H1 (cell line): ENCODE results near the gene ARHGEF6. TPM values are rescaled to one million over a fixed set of nuclear protein-coding genes. Genes with fewer than 3 reads are reported as not detected.

ENCODE experiments used
- CTCF ChIA-PET: fragments of 300-600 bp; sonication (Branson Sonifier 250); formaldehyde crosslinking; loops from one replicate; lab custom pipeline; 2021; ENCODE audit not compliant: partially characterized antibody; lab: Charles Lee
- POLR2A ChIA-PET: fragments of 300-600 bp; sonication (Branson Sonifier 250); formaldehyde crosslinking; loops from one replicate; lab custom pipeline; 2021; ENCODE audit warnings: inconsistent platforms; ENCODE audit not compliant: partially characterized antibody; lab: Charles Lee
- DNase-seq, 2 experiments: peaks; one replicate each; pipeline versions ENCODE4 v3.0.0 to v3.0.0-alpha.2; 2010 to 2022; ENCODE audit warnings: low spot score in 2 of 2, low read depth in 1 of 2, mixed read lengths in 1 of 2
- FAIRE-seq: peaks from 2 replicates; lab custom pipeline; 2011; peaks lifted over from hg19 to GRCh38; lab: Jason Lieb, UNC
- H2AFZ ChIP-seq: 2 replicates; pipeline ENCODE4 v1.8.1; 2012; ENCODE audit warnings: low read length, inconsistent platforms
- H2AK5ac ChIP-seq: 2 replicates; pipeline ENCODE4 v1.6.1; 2013; ENCODE audit warnings: low read depth, low read length
- H2BK120ac ChIP-seq: replicated peaks from 2 replicates; pipeline ENCODE3; 2013; ENCODE audit warnings: low read depth, low read length, inconsistent platforms
- H2BK12ac ChIP-seq: 2 replicates; pipeline ENCODE4 v1.6.1; 2013; ENCODE audit warnings: low read depth, low read length
- H2BK15ac ChIP-seq: 2 replicates; pipeline ENCODE4 v1.6.1; 2013; ENCODE audit warnings: low read length
- H2BK20ac ChIP-seq: 2 replicates; pipeline ENCODE4 v1.6.1; 2013; ENCODE audit warnings: low read length
- H2BK5ac ChIP-seq: 2 replicates; pipeline ENCODE4 v1.6.1; 2013; ENCODE audit warnings: low read depth, low read length
- H3K14ac ChIP-seq: 2 replicates; pipeline ENCODE4 v1.6.1; 2013; ENCODE audit warnings: inconsistent platforms; ENCODE audit not compliant: insufficient read length
- H3K18ac ChIP-seq: 2 replicates; pipeline ENCODE4 v1.6.1; 2013; ENCODE audit warnings: low read length; ENCODE audit errors: extremely low read depth
- H3K23ac ChIP-seq: 2 replicates; pipeline ENCODE4 v1.6.1; 2013; ENCODE audit warnings: inconsistent platforms; ENCODE audit not compliant: insufficient read length
- H3K23me2 ChIP-seq: 2 replicates; pipeline ENCODE4 v1.6.1; 2013; ENCODE audit warnings: low read depth, low read length
- H3K27ac ChIP-seq: 2 replicates; pipeline ENCODE4 v1.6.1; 2011; ENCODE audit warnings: low read depth, low read length, inconsistent platforms
- H3K27me3 ChIP-seq, 4 experiments: replicated peaks in 1 of 4; 1 replicate in 1 of 4; 2 replicates in 3 of 4; pipeline versions ENCODE4 v1.6.1 to v1.8.1; 2011 to 2013; ENCODE audit warnings: low read length in 3 of 4, mild to moderate bottlenecking in 3 of 4, inconsistent platforms in 2 of 4, mixed read lengths in 2 of 4, moderate library complexity in 1 of 4; ENCODE audit not compliant: control insufficient read depth in 3 of 4, insufficient read depth in 3 of 4; ENCODE audit errors: extremely low read depth in 1 of 4
- H3K36me3 ChIP-seq, 4 experiments: 2 replicates each; pipeline versions ENCODE4 v1.6.1 to v1.8.1; 2011 to 2013; ENCODE audit warnings: mild to moderate bottlenecking in 4 of 4, low read length in 3 of 4, moderate library complexity in 2 of 4, control low read depth in 1 of 4, inconsistent platforms in 1 of 4; ENCODE audit not compliant: insufficient read depth in 4 of 4, control insufficient read depth in 2 of 4
- H3K4ac ChIP-seq: replicated peaks from 2 replicates; pipeline ENCODE3; 2013; ENCODE audit warnings: low read length, low read depth, mixed read lengths, inconsistent platforms; ENCODE audit not compliant: insufficient read length
- H3K4me1 ChIP-seq, 4 experiments: replicated peaks in 1 of 4; 1 replicate in 1 of 4; 2 replicates in 3 of 4; pipeline versions ENCODE4 v1.6.1 to v1.8.1; 2011 to 2013; ENCODE audit warnings: low read length in 3 of 4, inconsistent platforms in 2 of 4, mixed read lengths in 1 of 4; ENCODE audit not compliant: insufficient read depth in 4 of 4, control insufficient read depth in 3 of 4
- H3K4me2 ChIP-seq, 2 experiments: 2 replicates each; pipeline versions ENCODE4 v1.6.1 to v1.8.1; 2011 to 2013; ENCODE audit warnings: low read depth in 2 of 2, low read length in 2 of 2, control low read depth in 1 of 2, inconsistent platforms in 1 of 2, mild to moderate bottlenecking in 1 of 2; ENCODE audit not compliant: insufficient read depth in 1 of 2
- H3K4me3 ChIP-seq, 4 experiments: fragments of 200-600, 300-600 bp in 1 of 4; sonication (generic), shearing (Covaris generic), sonication (Bioruptor Twin) in 1 of 4; 2 replicates each; pipeline versions ENCODE4 v1.5.1 to v1.8.1; 2011 to 2016; ENCODE audit warnings: low read length in 4 of 4, low read depth in 3 of 4, control low read depth in 2 of 4, inconsistent platforms in 2 of 4, mild to moderate bottlenecking in 2 of 4, mixed read lengths in 1 of 4, moderate library complexity in 1 of 4; ENCODE audit not compliant: insufficient read depth in 2 of 4; ENCODE audit errors: extremely low read depth in 1 of 4
- H3K56ac ChIP-seq: replicated peaks from 2 replicates; pipeline ENCODE3; 2013; ENCODE audit warnings: low read depth, mild to moderate bottlenecking, mixed read lengths, low read length, inconsistent platforms; ENCODE audit not compliant: insufficient read length
- H3K79me1 ChIP-seq: 2 replicates; pipeline ENCODE4 v1.6.1; 2013; ENCODE audit warnings: low read depth, low read length, control low read depth
- H3K79me2 ChIP-seq, 2 experiments: 2 replicates each; pipeline versions ENCODE4 v1.6.1 to v1.8.1; 2012 to 2013; ENCODE audit warnings: low read length in 2 of 2, mild to moderate bottlenecking in 2 of 2, inconsistent platforms in 1 of 2; ENCODE audit not compliant: insufficient read depth in 2 of 2, control insufficient read depth in 1 of 2
- H3K9ac ChIP-seq, 4 experiments: replicated peaks in 1 of 4; 1 replicate in 1 of 4; 2 replicates in 3 of 4; pipeline versions ENCODE4 v1.6.1 to v1.8.1; 2011 to 2013; ENCODE audit warnings: low read depth in 3 of 4, low read length in 3 of 4, control low read depth in 2 of 4, mild to moderate bottlenecking in 2 of 4, moderate library complexity in 2 of 4, inconsistent platforms in 1 of 4; ENCODE audit errors: extremely low read depth in 1 of 4
- H3K9me3 ChIP-seq, 2 experiments: 2 replicates each; pipeline versions ENCODE4 v1.6.1 to v1.8.1; 2012 to 2013; ENCODE audit warnings: mild to moderate bottlenecking in 2 of 2, moderate library complexity in 2 of 2, control low read depth in 1 of 2, inconsistent platforms in 1 of 2, low read depth in 1 of 2, low read length in 1 of 2, mixed read lengths in 1 of 2; ENCODE audit not compliant: insufficient read depth in 2 of 2
- H4K20me1 ChIP-seq, 2 experiments: replicated peaks in 1 of 2; 2 replicates each; pipeline versions ENCODE3 to v1.8.1; 2011 to 2013; ENCODE audit warnings: inconsistent platforms in 2 of 2, low read length in 2 of 2, mild to moderate bottlenecking in 1 of 2; ENCODE audit not compliant: insufficient read depth in 2 of 2, control insufficient read depth in 1 of 2
- H4K5ac ChIP-seq: 2 replicates; pipeline ENCODE4 v1.6.1; 2013; ENCODE audit warnings: low read length, low read depth, mixed read lengths, inconsistent platforms; ENCODE audit not compliant: insufficient read length
- H4K8ac ChIP-seq: 2 replicates; pipeline ENCODE4 v1.8.0; 2013; ENCODE audit warnings: mild to moderate bottlenecking, moderate library complexity, low read length, inconsistent platforms; ENCODE audit not compliant: insufficient read depth; ENCODE audit errors: extremely low read depth
- H4K91ac ChIP-seq: replicated peaks from 2 replicates; pipeline ENCODE3; 2013; ENCODE audit warnings: low read length, mixed read lengths, inconsistent platforms; ENCODE audit not compliant: insufficient read length
- ATF2 ChIP-seq: IDR thresholded peaks from 2 replicates; pipeline ENCODE4 v1.6.1; 2012; ENCODE audit warnings: low read length, inconsistent platforms
- BRCA1 ChIP-seq: IDR thresholded peaks from 2 replicates; pipeline ENCODE4 v1.6.1; 2012; ENCODE audit warnings: low read depth, low read length, improper control_type of control experiment
- CTBP2 ChIP-seq: IDR thresholded peaks from 2 replicates; pipeline ENCODE4 v1.7.0; 2011; ENCODE audit warnings: borderline replicate concordance, mild to moderate bottlenecking, moderate library complexity, mixed read lengths, low read length; ENCODE audit not compliant: insufficient read depth, insufficient read length
- CTCF ChIP-seq, 3 experiments: IDR thresholded peaks; 1 replicate in 2 of 3; 2 replicates in 1 of 3; pipeline versions ENCODE4 v1.5.1 to v1.6.1; 2011; ENCODE audit warnings: low read length in 3 of 3, mild to moderate bottlenecking in 3 of 3, inconsistent platforms in 2 of 3, low read depth in 1 of 3, moderate library complexity in 1 of 3; ENCODE audit not compliant: insufficient read depth in 1 of 3; ENCODE audit errors: control extremely low read depth in 1 of 3
- NANOG ChIP-seq: IDR thresholded peaks from 2 replicates; pipeline ENCODE4 v1.6.1; 2011; ENCODE audit warnings: low read length, low read depth, mild to moderate bottlenecking, inconsistent platforms; ENCODE audit not compliant: insufficient read depth, poor library complexity, severe bottlenecking
- RAD21 ChIP-seq, 2 experiments: IDR thresholded peaks in 1 of 2; conservative IDR thresholded peaks in 1 of 2; 2 replicates each; pipeline ENCODE4 v1.6.1; 2011; ENCODE audit warnings: low read depth in 2 of 2, low read length in 2 of 2, improper control_type of control experiment in 1 of 2, inconsistent platforms in 1 of 2, mild to moderate bottlenecking in 1 of 2, moderate library complexity in 1 of 2
- RNF2 ChIP-seq: fragments of 200-900, 300-1000 bp; sonication (generic); IDR thresholded peaks from 2 replicates; pipeline ENCODE4 v1.7.1; 2016; ENCODE audit warnings: borderline replicate concordance, low read depth, mild to moderate bottlenecking, antibody characterized with exemption, low read length; ENCODE audit not compliant: poor library complexity, severe bottlenecking; ENCODE audit errors: missing control alignments
- SIRT6 ChIP-seq: IDR thresholded peaks from one replicate; pipeline ENCODE4 v1.7.1; 2012; ENCODE audit warnings: low read length, inconsistent platforms
- WGBS, 2 experiments: shearing (Covaris generic) in 1 of 2; methylation state at CpG; one replicate each; pipeline versions ENCODE4 v1.1.6 to v1.1.7; 2013 to 2015; ENCODE audit warnings: low lambda C conversion rate in 2 of 2, mixed read lengths in 2 of 2, inconsistent platforms in 1 of 2, low coverage in 1 of 2, missing lambda C conversion rate in 1 of 2; ENCODE audit not compliant: insufficient replicate concordance in 2 of 2, insufficient coverage in 1 of 2, insufficient read length in 1 of 2; ENCODE audit errors: extremely low coverage in 1 of 2, missing lambda C conversion rate in 1 of 2; 5-methylcytosine and 5-hydroxymethylcytosine counted together
- polyA plus RNA-seq, 7 experiments: library from polyadenylated mRNA; depleted of rRNA in 3 of 7; stranded (reverse) in 5 of 7; unstranded in 2 of 7; fragments of >200 nt in 5 of 7; fragments of 200-250 nt in 2 of 7; gene quantifications; 1 replicate in 5 of 7; 2 replicates in 1 of 7; 4 replicates in 1 of 7; pipeline versions ENCODE4 v1.2.1 to v1.2.3, GENCODE V29; 2011 to 2013; ENCODE audit warnings: missing spikeins in 2 of 7, mixed read lengths in 2 of 7
- total RNA-seq: library from RNA; stranded (reverse); fragmentation: NEBNext Ultra II Directional; extraction: Animal tissue kit (Norgen Biotek cat#: 25700); gene quantifications from 2 replicates; pipeline ENCODE4 v1.2.1, GENCODE V29; 2021

Gene ARHGEF6
- total and polyA plus RNA-seq, 2 of the 8 experiments (the other 6 are each of a cell fraction or from before 2014, with no cell fraction given): 3.6 to 3.7 TPM

- DNase-seq (no peak), FAIRE-seq (no peak)
- no peak overlapping the region for H2BK12ac ChIP-seq
- H3K23ac ChIP-seq: no peak overlapping the region
- no peaks in the 10 kb centered on the region for H3K9me3 ChIP-seq
- no peak overlapping the region for H4K5ac ChIP-seq
- ChIA-PET CTCF (no interaction called here), POLR2A (no interaction called here)
- no peaks in the 10 kb centered on the region for H3K27me3 ChIP-seq
- H3K4ac ChIP-seq: no peak overlapping the region
- no peak overlapping the region for H3K56ac ChIP-seq
- H3K4me2 ChIP-seq: no peak overlapping the region
- H2BK120ac ChIP-seq: no peak overlapping the region
- no peak overlapping the region for H2BK20ac ChIP-seq
- H2AK5ac ChIP-seq: no peak overlapping the region
- H3K14ac ChIP-seq: no peak overlapping the region
- no peak overlapping the region for H3K18ac ChIP-seq
- no peaks in the 10 kb centered on the region for H3K4me1 ChIP-seq
- no peak overlapping the region for H2AFZ ChIP-seq
- no peaks in the 10 kb centered on the region for H3K79me1 ChIP-seq
- H2BK5ac ChIP-seq: no peak overlapping the region
- 93% methylated on average over 7 of the region's 7 CpGs; no CpG with 5 or more reads in 1 of the 2 experiments for WGBS, 2 experiments
- no peaks in the 10 kb centered on the region for H3K36me3 ChIP-seq
- no peak overlapping the region for H3K27ac ChIP-seq
- no peak overlapping the region for H2BK15ac ChIP-seq
- no peak overlapping the region for H3K4me3 ChIP-seq
- H4K20me1 ChIP-seq: no peaks in the 10 kb centered on the region
- H3K9ac ChIP-seq: no peak overlapping the region
- H3K79me2 ChIP-seq: no peaks in the 10 kb centered on the region
- H4K8ac ChIP-seq: no peak overlapping the region
- H4K91ac ChIP-seq: no peak overlapping the region
- no peaks in the 10 kb centered on the region for H3K23me2 ChIP-seq
- TF ChIP-seq CTBP2 (no peak), CTCF (IDR thresholded peaks at IDR 0.05; ENCODE audit: control extremely low read depth in 1 of 3, insufficient read depth in 1 of 3, low read depth in 1 of 3, low read length in 3 of 3) (no peak), RNF2 (no peak), BRCA1 (no peak), ATF2 (no peak), NANOG (no peak), RAD21 (IDR thresholded peaks at IDR 0.05 in 1 of 2, conservative IDR thresholded peaks at IDR 0.05 in 1 of 2; ENCODE audit: low read depth in 2 of 2, low read length in 2 of 2) (no peak), SIRT6 (no peak)
These were observed 44.0 kb downstream of the ARHGEF6 start for GRCh38 chrX:136736690-136737089.
